Measurements from ENCODE around the gene SCIMP.
"Not testable (repeated sequence)": the region's sequence is repeated elsewhere in the genome, so short reads cannot be mapped to it uniquely, and the experiment has no call there.

Gene SCIMP

DNA sequence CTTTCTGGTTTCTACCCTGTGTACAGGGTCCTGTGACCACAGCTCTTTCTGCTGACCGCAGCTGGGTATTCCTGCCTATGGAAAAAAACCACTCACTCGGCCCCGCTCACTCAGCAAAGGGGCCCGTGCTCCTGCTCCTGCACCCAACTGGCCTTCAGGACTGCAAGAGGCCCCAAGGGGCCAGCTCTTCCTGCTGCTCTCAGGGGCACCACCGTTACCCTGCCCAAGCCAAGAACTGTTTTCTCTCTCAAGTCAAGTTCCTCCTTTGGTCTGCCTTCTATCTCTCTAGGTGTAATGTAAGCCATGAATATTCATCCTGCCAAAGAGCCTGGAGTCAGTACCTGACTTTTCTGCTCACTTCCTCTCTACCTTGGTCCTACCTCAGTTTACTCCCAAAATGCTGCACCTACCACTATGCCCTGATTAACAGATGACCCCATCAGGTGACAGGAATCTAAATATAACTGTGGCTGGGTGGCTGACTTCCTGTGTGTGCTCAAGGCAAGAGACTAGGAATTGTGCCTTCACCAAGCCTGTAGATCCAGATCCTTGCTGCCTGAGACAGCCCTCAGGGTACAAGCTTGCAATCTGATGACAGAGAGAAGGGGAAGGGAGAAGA is 20.4 kb upstream of the SCIMP start:
- TF ChIP-seq, protein P1, sequence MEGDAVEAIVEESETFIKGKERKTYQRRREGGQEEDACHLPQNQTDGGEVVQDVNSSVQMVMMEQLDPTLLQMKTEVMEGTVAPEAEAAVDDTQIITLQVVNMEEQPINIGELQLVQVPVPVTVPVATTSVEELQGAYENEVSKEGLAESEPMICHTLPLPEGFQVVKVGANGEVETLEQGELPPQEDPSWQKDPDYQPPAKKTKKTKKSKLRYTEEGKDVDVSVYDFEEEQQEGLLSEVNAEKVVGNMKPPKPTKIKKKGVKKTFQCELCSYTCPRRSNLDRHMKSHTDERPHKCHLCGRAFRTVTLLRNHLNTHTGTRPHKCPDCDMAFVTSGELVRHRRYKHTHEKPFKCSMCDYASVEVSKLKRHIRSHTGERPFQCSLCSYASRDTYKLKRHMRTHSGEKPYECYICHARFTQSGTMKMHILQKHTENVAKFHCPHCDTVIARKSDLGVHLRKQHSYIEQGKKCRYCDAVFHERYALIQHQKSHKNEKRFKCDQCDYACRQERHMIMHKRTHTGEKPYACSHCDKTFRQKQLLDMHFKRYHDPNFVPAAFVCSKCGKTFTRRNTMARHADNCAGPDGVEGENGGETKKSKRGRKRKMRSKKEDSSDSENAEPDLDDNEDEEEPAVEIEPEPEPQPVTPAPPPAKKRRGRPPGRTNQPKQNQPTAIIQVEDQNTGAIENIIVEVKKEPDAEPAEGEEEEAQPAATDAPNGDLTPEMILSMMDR (IDR thresholded peaks at IDR 0.05; ENCODE audit: control insufficient read depth, insufficient read depth, low read depth, low read length, missing control alignments): no peak
- no peak for DNase-seq (ENCODE audit: low read depth)
- H3K4me3 ChIP-seq (ENCODE audit: control insufficient read depth, low read depth, low read length): no peak overlapping the region

DNA sequence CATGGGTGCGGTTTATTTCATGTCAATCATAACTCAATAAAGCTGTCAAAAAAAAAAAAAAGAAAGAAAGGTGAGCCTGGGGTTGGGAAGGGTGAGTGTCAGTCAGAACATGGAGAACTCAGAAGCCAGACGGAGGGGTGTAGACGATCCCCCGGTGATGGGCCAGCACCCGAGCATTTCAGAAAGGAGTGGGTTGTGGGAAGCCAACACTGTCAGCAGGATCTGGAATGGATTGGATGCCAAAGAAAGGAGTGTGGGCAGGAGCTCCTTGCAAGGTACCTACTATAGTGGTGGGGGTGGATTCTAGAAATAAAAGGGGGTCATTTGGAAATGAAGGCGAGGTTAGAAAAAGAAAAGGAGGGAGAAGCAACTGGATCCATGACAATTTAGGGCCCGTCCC is 19.8 kb upstream of the SCIMP start:
- DNase-seq (ENCODE audit: low read depth): no peak
- H3K4me3 ChIP-seq (ENCODE audit: control insufficient read depth, low read depth, low read length): no peak overlapping the region
- TF ChIP-seq, protein P1 (IDR thresholded peaks at IDR 0.05; ENCODE audit: control insufficient read depth, insufficient read depth, low read depth, low read length, missing control alignments): no peak

DNA sequence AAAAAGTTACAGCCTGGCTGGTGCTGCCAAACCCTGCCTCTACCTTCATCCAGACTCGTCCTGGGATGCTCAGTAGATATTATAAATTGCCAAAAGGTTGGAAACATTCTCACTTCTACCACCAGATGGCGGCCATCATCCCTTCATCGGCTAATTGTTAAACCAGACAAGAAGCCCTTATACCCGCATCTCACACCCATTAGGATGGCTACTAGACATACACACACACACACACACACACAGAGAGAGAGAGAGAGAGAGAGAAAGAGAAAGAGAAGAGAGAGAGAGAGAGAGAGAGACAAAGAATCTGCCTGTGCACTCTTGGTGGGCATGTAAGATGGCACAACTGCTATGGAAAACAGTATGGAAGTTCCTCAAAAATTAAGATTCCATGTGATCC is 15.0 kb upstream of the SCIMP start:
- H3K4me3 ChIP-seq (ENCODE audit: control insufficient read depth, low read depth, low read length): no peak overlapping the region
- DNase-seq (ENCODE audit: low read depth): peak; percentile 65
- TF ChIP-seq, protein P1 (IDR thresholded peaks at IDR 0.05; ENCODE audit: control insufficient read depth, insufficient read depth, low read depth, low read length, missing control alignments): peak; percentile 68

DNA sequence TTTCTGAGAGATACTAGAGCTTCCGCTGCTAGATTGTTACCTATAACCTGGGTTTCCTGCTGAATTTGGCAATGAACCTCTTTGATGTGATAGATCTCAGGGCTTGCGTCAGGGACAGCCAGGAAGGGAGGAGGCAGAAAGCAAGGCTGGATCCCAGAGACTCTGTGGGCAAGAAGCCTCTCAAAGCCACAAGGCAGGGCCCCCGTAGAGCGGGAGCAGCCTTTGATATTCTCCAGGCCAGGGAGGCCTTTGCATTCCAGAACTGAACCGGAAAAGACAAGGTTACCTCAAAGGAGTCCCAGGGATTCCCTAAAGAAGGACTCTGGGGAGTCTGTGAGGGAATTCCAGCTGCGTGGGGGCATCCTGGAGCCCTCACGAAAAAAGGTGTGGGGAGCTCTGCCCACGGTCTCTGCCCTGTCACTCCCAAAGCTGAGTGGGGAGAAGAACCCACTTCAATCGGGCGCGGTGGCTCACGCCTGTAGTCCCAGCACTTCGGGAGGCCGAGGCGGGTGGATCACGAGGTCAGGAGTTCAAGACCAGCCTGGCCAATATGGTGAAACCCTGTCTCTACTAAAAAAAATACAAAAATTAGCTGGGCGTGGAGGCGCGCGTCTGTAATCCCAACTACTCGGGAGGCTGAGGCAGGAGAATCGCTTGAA is 14.3 kb upstream of the SCIMP start:
- TF ChIP-seq, protein P1 (IDR thresholded peaks at IDR 0.05; ENCODE audit: control insufficient read depth, insufficient read depth, low read depth, low read length, missing control alignments): no peak
- H3K4me3 ChIP-seq (ENCODE audit: control insufficient read depth, low read depth, low read length): no peak overlapping the region
- DNase-seq (ENCODE audit: low read depth): no peak

DNA sequence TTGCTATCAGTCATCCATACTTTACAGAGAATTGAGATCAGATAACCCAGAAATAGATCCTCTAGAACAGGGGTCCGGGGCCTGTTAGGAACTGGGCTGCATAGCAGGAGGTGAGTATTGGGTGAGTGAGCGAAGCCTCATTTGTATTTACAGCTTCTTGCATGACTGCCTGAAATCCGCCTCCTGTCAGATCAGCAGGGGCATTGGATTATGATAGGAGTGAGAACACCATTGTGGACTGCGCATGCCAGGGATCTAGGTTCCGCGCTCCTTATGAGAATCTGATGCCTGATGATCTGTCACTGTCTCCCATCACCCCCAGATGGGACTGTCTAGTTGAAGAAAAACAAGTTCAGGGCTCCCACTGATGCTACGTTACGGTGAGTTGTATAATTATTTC is 13.0 kb upstream of the SCIMP start:
- H3K4me3 ChIP-seq (ENCODE audit: control insufficient read depth, low read depth, low read length): no peak overlapping the region
- DNase-seq (ENCODE audit: low read depth): no peak
- TF ChIP-seq, protein P1 (IDR thresholded peaks at IDR 0.05; ENCODE audit: control insufficient read depth, insufficient read depth, low read depth, low read length, missing control alignments): no peak

DNA sequence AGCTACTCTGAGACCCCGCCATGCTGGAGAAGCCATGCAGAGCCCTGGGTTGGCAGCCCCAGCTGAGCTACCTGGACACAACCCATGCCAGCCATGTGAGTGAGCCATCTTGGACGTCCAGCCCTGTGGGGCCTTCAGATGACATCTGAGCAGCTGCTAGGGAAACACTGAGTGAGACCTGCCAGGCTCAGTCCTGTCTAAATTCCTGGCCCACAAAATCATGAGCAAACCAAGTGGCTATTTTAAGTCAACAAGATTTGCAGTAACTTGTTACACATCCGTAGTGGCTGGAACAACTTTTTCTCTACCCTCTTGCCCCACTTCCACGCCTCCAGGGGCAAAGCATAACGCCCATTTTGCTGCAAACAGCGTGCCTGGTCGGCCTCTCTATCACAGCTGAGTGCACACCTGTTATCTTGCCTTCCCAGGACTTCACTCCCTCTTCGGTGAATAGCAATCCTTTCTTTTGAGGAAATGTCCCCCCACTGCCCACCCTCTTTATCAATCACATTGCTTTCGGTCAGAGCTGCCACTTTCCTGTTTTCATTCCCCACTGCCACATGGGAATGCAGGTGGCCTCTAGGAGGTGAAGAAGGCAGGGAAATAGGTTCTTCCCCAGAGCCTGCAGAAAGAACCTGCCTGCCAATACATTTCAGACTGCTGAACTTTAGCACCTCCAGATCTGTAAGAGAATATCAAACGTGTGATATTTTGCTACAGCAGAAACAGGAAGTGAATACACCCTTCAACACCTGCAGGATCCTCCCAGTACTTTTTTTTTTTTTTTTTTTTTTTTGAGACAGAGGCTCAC is 7.4 kb upstream of the SCIMP start:
- TF ChIP-seq, protein P1 (IDR thresholded peaks at IDR 0.05; ENCODE audit: control insufficient read depth, insufficient read depth, low read depth, low read length, missing control alignments): no peak
- no peak overlapping the region for H3K4me3 ChIP-seq (ENCODE audit: control insufficient read depth, low read depth, low read length)
- no peak for DNase-seq (ENCODE audit: low read depth)

DNA sequence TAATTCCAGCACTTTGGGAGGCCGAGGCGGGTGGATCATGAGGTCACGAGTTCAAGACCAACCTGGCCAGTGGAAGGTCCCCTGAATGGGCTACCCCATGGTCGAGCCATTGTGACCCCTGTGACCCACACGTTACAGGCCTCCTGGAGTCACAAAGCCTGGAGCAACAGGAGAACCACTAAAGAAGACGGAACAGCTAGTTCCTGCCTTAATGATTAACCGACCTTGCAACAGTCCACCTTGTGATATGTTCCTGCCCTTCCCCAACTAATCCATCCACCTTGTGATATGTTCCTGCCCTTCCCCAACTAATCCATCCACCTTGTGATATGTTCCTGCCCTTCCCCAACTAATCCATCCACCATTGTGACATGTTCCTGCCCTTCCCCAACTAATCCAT is 5.1 kb upstream of the SCIMP start:
- not testable (repeated sequence) for H3K4me3 ChIP-seq (ENCODE audit: control insufficient read depth, low read depth, low read length); DNase-seq (ENCODE audit: low read depth)

Data from AG09309 (cell line).